ENCODE measurements around the gene TMEM203.

TMEM203 gene

GRCh38 chr9:137167277-137167746 is 38.1 kb downstream of the TMEM203 start:
- no peak for DNase-seq (ENCODE audit: low read depth in 2 of 2)

DNA sequence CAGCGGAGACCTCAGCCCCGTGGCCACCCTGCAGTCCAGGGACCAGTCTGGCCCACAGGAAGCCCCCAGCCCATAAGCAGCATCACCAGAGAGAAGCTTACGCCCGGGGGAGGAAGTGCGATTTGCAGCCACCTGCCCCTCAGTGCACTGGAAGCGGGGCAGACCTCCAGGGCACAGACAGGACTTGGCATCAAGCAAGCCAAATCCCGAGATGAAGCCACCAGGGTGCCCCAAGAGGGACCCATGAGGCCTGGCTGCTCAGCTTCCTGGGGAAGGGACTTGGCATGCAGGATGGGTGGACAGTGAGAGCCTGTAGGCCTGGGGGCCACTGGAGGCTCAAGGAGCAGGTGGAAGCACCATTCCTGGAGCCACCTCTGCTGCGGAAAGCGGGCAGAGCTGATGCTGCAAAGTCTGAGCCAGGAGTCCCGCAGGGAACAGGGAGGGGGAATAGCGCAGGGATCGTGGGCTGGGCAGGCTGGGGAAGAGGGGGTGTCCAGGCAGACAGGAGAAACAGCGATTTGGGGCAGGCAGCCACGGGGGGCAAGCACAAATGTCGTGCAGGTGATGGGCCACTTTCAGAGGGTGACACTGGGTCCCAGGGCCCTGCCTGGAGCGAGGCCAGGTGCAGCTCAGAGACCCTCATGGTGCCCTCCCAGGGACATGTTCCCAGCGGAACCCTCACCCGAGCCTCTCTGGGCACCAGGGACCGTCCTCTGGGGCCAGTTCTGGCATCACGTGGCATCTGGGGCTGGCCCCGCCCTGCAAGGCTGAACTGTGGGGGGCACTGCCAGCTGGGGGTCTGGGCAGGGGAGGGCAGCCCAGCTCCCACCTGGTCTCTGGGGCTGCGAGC is 38.8 kb downstream of the TMEM203 start:
- no peak for DNase-seq (ENCODE audit: low read depth in 2 of 2)

GRCh38 chr9:137165250-137165836 is 40.1 kb downstream of the TMEM203 start:
- no peak for DNase-seq (ENCODE audit: low read depth in 2 of 2)

DNA sequence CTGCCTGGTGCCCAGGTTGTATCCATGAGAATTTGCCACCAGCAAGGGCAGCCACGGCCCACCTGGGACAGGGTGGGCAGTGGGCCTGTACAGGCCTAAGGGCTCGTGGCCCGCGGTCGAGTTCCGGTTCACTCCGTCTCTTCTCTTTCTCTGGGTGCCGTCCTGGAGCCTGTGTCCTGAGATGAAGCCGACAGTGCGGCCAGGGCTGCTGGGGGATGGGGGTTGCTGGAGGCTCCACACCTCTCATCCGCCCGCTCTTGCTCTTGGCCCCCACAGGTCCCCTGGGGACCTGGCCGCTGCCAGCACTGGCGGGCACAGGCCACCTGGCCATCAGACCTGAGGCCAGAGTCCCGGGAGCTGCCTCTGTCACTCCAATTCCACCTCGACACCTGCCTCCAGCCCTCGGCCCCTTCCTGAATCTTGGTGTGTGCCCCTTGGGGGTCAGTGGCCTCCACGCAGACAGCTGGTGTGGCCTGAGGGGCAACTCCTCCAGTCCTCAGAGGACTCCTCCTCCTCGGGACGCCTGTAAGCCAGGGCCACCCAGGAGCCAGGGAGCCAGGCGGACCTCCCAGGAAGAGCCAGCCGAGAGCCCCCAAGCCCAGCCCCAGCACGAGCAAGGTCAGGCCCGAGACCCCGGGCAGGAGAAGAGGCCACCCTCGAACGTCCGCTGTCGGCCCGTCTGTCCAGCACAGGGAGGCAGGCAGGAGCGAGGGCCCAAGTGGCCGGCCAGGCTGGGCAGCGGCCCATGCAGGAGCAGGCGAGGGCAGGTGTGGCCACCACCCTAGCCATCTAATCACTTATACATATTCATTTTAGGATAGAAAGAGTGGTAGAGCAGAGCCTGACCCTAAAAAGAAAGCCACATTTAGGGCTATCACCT is 40.8 kb downstream of the TMEM203 start:
- no peak for DNase-seq (ENCODE audit: low read depth in 2 of 2)

GRCh38 chr9:137163805-137164204 is 41.6 kb downstream of the TMEM203 start:
- no peak for DNase-seq (ENCODE audit: low read depth in 2 of 2)

DNA sequence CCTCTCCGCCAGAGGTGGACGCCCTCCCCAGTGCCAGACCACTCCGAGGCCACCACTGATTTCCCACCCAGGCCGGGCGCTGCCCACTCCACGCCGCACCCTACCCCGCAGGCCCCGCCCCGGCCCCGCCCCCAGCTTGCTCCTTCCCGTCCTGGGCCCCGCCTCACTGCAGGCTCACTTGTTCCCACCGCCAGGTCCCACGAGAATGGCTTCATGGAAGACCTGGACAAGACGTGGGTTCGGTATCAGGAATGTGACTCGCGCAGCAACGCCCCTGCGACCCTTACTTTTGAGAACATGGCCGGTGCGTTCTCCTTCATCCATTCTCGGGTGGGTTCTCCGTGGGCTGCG is 42.1 kb downstream of the TMEM203 start:
- DNase-seq (ENCODE audit: low read depth in 2 of 2): no peak

DNA sequence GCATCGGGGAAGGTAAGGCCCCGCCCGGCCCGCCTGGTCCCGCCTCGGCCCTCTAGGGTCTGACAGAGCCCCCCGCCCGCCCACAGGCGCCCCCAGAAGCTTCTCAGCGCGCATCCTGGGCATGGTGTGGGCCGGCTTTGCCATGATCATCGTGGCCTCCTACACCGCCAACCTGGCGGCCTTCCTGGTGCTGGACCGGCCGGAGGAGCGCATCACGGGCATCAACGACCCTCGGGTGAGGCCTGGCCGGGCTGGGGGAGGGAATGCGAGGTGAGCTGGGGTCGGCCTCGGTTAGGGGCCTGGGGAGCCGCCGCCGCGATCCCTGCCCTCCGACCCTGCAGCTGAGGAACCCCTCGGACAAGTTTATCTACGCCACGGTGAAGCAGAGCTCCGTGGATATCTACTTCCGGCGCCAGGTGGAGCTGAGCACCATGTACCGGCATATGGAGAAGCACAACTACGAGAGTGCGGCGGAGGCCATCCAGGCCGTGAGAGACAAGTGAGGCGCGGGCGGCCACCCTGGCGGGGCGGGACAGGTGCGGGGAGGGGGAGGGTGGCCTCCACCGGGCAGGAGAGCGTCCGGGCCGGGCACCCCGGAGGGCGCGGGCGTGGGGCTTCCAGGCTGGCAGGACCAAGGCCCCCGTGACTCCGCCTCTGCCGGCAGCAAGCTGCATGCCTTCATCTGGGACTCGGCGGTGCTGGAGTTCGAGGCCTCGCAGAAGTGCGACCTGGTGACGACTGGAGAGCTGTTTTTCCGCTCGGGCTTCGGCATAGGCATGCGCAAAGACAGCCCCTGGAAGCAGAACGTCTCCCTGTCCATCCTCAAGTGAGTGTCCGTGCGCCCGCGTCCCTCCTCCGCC is 42.7 kb downstream of the TMEM203 start:
- DNase-seq (ENCODE audit: low read depth in 2 of 2): no peak

- DNase-seq (ENCODE audit: low read depth in 2 of 2): no peak
Observed at GRCh38 chr9:137161558-137162486, 43.6 kb downstream of the TMEM203 start.

DNA sequence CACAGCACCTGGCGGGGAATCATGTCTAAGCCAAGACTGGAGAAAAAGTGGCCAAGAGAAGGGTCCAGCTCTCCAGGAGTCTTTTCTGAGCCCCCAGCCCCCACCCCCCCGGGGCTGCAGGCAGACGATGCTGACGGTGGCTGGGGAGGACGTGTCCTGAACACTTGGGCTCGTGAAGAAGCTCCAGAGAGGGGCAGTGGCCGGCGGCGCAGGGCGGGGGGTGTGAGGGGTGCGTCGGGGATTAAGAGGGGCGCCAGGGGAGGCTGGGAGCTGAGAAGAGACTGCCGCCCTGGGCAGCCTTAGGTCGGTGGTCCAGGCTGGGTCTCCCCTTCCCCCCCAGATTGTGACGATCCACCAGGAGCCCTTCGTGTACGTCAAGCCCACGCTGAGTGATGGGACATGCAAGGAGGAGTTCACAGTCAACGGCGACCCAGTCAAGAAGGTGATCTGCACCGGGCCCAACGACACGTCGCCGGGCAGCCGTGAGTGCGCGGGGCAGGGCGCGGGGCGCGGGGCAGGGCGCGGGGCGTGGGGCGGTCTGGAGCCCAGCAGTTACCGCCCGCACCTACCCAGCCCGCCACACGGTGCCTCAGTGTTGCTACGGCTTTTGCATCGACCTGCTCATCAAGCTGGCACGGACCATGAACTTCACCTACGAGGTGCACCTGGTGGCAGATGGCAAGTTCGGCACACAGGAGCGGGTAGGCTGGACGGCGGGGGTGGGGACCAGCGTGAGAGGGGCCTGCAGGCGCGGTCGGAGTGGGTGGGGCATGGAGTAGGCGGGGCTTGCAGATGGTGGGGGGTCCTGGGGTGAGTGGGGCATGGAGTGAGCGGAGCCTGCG is 44.5 kb downstream of the TMEM203 start:
- DNase-seq (ENCODE audit: low read depth in 2 of 2): no peak

GRCh38 chr9:137160054-137160425 is 45.4 kb downstream of the TMEM203 start:
- no peak for DNase-seq (ENCODE audit: low read depth in 2 of 2)

- no peak for DNase-seq (ENCODE audit: low read depth in 2 of 2)
Observed at GRCh38 chr9:137159105-137160053, 46.1 kb downstream of the TMEM203 start.

- no peak for DNase-seq (ENCODE audit: low read depth in 2 of 2)
Observed at GRCh38 chr9:137158625-137159024, 46.8 kb downstream of the TMEM203 start.

DNA sequence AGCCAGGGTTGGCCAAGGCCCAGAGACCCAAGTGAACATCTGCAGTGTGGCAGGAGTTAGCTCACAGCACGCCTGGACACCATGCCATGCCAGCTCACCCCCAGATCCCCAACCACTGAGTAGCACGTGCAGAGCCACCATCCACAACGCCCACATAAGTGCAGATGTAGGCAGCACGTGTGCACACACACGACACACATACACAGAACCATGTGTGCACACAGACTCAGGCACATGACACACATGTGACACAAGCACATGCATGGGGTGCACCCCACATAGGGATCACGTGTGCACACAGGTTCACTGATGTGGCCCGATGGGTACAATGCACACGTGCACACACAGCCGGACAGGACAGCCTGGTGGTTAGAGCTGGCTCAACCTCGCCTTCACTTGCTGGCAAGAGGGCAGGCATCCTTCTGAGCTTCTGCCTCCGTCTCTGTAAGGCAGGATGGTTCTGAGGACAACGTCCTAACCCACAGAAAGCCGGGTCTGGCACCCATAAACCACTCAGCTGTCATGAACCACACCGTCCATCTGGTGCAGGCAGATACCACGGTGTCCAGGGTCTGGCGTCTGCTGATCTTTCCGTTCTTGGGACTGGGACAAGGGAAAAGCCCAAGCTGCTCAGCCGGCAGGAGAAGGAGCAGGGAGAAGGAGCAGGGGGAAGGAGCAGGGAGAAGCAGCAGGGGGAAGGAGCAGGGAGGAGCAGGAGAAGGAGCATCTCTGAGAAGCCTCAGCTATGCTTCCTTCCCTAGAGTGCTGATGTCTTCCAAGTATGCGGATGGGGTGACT is 47.6 kb downstream of the TMEM203 start:
- DNase-seq (ENCODE audit: low read depth in 2 of 2): no peak

- peak; percentile 44 to 69 for DNase-seq (ENCODE audit: low read depth in 2 of 2)
Observed at GRCh38 chr9:137156567-137157375, 48.7 kb downstream of the TMEM203 start.
